Breast epithelium (tissue), 3 donors: ENCODE results near the gene ATP1A2.

Experiments used
- CTCF ChIP-seq, 3 donors: fragments of 450-650 bp; IDR thresholded peaks; one replicate each; pipeline ENCODE4 v1.5.1; 2016 to 2017; ENCODE audit warnings: antibody characterized with exemption in 3 of 3, mild to moderate bottlenecking in 3 of 3, moderate library complexity in 3 of 3
- POLR2A ChIP-seq: fragments of 450-650 bp; IDR thresholded peaks from one replicate; pipeline ENCODE4 v1.6.1; 2016; ENCODE audit warnings: antibody characterized with exemption, mild to moderate bottlenecking, moderate library complexity
- POLR2AphosphoS5 ChIP-seq, 3 donors: sonication (generic); formaldehyde crosslinking; IDR thresholded peaks; one replicate each; pipeline ENCODE4 v1.6.1; 2017; ENCODE audit warnings: antibody characterized with exemption in 3 of 3

- TF ChIP-seq CTCF (IDR thresholded peaks at IDR 0.05) (no peak), POLR2A (no peak), POLR2AphosphoS5 (IDR thresholded peaks at IDR 0.05) (no peak)
These were observed 47.4 kb downstream of the ATP1A2 start for GRCh38 chr1:160162931-160163330.
